ENCODE data around the gene EIF4E3. TPM values are rescaled to one million over a fixed set of nuclear protein-coding genes. Genes with fewer than 3 reads are reported as not detected.

The EIF4E3 gene
- total RNA-seq, 1 experiment from 2014 or later = 0.37 TPM

DNA sequence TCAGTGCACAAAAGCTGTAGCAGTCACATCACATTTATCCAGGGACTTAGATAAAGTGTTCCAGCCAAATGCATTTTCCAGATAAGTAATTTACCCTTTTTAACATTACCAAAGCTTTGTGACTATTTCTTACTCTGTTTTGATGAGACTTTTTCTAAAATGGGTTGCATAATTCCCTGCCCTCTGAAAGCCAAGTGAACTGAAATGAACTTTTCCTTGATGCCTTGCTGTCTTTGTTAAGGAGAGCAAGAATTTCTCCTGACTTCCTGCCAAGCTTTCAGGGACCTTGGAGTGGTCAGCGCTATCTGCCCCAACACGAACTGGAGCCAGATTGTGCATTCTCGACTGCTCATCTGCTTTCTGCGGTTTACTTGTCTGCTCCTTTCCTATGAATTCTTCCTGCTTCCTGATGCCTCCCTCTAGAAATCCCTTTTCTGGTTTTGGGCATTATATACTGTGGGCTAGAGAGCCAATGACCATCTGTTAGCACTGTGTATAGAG is 34.8 kb downstream of the EIF4E3 start:
- peak; percentile 40 for DNase-seq (ENCODE audit: low read depth)

GRCh38 chr3:71689291-71689690 is 35.9 kb downstream of the EIF4E3 start:
- DNase-seq (ENCODE audit: low read depth) = no peak

GRCh38 chr3:71688121-71688520 is 37.1 kb downstream of the EIF4E3 start:
- no peak for DNase-seq (ENCODE audit: low read depth)

- DNase-seq (ENCODE audit: low read depth) = no peak
These were observed 39.5 kb downstream of the EIF4E3 start for GRCh38 chr3:71685686-71686085.

DNA sequence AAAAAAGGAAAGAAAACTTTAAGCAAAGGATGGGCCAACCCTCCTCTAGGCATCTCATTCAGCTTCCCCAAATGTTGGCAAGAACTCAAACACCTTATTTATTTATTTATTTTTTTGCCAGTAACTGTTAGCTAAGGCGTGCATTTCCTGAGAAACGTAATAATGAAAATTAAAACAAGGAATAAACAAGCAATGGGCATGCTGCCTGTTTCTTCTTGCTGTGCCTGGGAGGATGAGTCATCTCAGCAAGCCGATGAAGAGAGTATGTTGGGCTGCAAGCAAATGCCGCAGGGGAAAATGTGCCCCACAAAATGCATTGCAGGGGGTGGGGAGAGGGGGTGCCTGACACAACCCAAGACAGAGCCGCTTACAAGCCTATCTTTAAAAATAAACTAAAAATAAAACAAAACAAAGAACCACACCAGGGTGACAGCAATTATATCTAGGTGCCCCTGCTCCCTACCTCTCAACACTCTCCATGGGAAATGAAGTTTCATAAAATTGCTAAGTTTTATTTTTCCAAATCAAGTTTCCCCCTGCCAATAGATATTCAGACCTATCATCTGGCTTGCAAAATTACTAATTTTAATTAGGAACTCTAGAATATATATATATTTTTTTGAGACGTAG is 40.3 kb downstream of the EIF4E3 start:
- peak; percentile 62 for DNase-seq (ENCODE audit: low read depth)

DNA sequence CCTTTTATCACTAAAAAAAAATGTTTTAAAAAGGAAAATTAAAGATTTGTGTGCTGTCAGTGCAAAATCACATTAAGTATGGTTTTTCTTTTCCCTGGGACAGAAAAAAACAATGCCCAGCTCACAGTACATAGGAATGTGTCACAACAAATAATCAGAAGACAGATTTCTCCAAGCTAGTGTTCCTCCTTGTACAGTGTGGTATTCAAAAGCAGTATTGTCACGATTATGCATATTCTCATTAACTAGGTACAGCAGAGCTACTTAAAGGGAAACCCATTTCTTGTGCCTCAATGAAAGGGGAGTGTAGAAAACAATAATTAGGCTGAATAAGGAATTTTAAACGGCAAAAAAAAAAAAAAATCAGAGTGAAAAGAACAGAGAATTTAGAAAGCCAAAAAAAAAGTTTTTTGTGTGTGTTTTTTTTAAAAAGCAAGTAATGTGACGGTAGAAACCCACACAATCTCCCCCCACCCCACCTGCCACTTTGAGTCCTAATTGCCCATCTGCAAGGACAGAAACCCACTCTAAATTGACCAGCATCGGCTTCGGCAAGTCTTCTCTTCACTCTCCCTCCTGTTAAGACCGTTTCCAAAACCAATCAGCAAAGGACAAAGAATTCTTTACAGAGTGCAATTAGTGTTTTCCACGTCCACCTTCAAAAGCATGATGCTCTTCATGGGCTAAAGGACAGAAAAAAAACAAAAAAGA is 41.0 kb downstream of the EIF4E3 start:
- no peak for DNase-seq (ENCODE audit: low read depth)

DNA sequence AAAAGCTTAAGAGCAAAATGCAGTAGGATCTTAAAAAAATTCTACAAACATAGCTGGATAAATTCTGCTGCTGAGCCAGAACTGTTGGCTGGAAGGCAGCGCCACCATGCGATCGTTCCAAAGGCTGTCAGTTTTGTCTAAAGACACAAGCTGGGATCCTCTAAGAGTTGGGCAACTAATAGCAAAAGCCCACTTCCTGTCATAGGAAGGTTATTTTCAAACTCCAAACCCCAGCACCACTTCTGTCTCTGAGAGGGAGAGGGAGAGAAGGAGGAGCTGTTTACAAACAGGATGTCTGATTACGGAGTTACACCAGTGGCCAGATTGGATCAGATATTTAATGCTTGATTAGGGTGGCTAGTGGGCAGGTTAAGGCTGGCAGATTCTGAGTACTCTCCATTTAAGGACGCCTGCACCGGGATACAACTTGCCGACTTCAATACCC is 44.0 kb downstream of the EIF4E3 start:
- DNase-seq (ENCODE audit: low read depth) = peak; percentile 80

DNA sequence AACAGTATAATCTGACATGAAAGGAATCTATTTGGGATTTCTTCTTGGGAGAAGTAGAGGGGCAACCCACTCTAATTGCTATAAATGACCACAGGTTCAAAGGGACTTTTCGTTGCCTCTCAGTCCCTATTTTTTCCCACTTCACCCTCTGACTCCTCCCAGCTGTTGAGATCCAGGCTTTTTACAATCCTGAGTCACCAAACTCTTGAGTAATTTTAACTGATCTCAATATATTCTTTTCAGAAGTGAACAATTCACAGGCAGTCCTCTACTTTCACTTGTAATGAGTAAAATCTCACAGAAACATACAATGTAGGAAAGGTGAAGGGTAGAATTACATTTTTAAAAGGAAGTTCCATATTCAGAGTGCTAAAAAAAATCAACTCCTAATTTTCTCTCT is 44.6 kb downstream of the EIF4E3 start:
- DNase-seq (ENCODE audit: low read depth) = peak; percentile 57

- no peak for DNase-seq (ENCODE audit: low read depth)
These were observed 48.3 kb downstream of the EIF4E3 start for GRCh38 chr3:71676931-71677330.

- DNase-seq (ENCODE audit: low read depth) = no peak
These were observed 51.7 kb downstream of the EIF4E3 start for GRCh38 chr3:71673486-71673885.

DNA sequence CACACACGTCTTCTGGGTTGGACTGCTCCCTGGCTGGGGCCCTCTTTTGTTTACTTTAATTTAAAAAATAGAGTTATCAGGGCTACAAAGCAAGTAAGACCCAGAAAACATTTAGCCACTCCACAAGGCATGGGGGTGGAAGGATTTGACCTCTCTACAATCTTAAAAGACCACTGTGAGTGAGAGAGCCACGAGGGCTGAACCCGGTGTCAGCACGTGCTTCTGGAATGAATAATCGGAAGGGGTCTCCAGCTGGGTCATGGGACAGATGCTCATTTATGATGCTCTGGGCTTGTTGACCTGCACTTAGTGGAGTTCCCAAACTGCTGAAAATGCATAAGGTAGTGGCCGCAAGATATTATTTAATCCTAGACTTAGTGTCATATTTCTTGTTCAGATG is 52.4 kb downstream of the EIF4E3 start:
- DNase-seq (ENCODE audit: low read depth) = no peak

GRCh38 chr3:71672340-71672739 is 52.9 kb downstream of the EIF4E3 start:
- no peak for DNase-seq (ENCODE audit: low read depth)

DNA sequence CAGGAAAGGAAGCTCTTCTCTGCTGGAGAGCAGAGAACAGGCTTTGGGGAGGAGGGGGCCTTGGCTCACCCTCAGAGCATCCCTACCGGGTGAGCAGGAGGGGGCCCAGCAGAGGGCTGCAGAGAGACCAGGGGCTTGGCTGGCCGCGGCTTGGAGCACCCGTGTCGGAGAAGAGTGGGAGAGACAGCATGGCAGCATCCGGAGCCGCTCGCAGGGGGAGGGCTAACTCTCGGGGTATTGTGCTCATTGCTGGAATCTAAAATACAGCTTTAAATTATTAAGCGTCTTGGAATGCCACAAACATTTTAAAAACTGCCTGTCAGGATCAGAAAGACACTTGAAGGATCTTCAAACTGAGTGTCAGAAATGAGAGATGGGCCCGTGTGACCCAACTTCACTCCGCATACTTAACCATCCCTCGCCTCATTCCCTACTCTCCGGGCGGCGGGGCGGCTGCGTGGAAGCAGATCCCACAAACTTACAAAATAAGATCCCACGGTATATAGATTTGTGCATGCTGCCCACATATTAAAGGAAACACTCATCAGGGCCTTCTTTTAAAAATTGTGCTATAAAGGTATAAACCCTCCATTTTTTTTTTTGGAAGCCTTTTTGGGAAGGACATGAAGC is 53.9 kb downstream of the EIF4E3 start:
- DNase-seq (ENCODE audit: low read depth) = no peak

- no peak for DNase-seq (ENCODE audit: low read depth)
These were observed 62.6 kb downstream of the EIF4E3 start for GRCh38 chr3:71662568-71662967.

DNA sequence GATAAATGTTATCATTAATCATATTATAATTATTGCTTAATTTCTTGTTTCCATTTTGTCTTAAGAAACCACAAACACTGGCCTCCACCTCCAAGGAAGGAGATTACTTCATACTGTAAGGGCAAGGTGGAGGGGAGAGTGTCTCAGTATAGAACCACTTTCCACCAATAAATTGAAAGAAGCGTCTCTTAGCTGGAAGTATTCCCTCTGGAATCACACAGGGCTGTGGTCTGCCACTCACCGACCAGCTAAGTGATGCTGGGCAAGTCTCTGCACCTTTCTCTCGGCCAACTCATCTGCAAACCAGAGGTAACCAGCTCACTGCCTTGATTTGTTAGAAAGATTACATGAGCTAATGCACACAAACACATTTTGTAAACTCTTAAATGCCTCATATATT is 63.1 kb downstream of the EIF4E3 start:
- DNase-seq (ENCODE audit: low read depth) = no peak

GRCh38 chr3:71659864-71660591 is 65.2 kb downstream of the EIF4E3 start:
- DNase-seq (ENCODE audit: low read depth) = no peak

DNA sequence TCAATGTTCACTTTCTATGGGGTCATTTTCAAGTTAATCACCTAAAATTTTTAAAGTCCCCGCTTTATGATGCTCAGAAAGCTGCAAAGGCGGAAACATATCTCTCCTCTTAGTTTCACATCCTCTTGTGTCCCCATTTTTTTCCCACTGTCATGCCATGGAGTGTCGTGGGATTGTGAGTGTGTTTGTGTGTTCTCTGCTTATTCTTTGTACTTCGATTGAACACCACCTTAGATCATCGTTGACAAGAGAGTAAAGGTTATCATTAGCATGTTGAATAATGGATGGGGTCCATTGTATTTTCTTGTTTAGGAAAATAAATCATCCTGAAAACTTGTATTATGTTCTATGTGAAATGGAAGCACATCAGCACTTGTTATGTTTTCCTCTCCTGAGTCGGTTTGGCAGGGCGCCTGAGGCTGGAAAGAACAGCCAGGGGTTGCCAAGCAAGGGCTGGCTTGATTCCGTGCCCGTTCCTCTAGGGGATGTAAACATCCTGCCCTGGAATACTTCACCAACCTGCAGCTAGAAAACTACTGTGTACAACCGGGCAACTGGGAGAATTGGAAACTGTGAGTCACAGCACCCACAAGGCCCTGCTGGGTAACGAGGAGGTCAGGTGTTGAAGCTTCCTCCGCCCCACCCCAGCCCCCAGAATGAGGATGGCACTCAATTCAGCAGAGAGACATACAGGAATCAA is 67.2 kb downstream of the EIF4E3 start:
- DNase-seq (ENCODE audit: low read depth) = peak; percentile 87

- DNase-seq (ENCODE audit: low read depth) = no peak
These were observed 70.1 kb downstream of the EIF4E3 start for GRCh38 chr3:71655061-71655460.

GRCh38 chr3:71653414-71653807 is 71.8 kb downstream of the EIF4E3 start:
- no peak for DNase-seq (ENCODE audit: low read depth)

- DNase-seq (ENCODE audit: low read depth) = peak; percentile 57
These were observed 72.3 kb downstream of the EIF4E3 start for GRCh38 chr3:71652781-71653413.

GRCh38 chr3:71651625-71652024 is 73.6 kb downstream of the EIF4E3 start:
- DNase-seq (ENCODE audit: low read depth) = no peak
